Measurements from ENCODE around the gene HDAC1.

The HDAC1 gene

DNA sequence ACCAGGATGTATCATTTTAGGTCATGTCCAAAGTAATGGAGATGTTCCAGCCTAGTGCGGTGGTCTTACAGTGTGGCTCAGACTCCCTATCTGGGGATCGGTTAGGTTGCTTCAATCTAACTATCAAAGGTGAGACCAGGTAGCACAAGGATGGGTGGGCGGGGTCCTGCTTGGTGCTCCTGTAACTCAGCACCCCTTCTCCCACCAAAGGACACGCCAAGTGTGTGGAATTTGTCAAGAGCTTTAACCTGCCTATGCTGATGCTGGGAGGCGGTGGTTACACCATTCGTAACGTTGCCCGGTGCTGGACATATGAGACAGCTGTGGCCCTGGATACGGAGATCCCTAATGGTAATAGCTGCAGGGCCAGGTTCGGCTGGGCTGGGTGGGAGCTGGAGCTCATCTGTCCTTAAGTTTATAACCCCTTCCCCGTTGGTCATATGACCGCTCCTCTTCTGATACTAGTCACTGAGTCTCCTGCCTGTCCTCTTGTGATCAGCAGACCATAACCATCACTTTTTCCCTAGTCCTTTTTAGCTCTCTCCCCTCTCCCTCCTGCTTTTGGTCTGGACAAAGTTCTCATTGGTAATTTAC, 38.8 kb downstream of the HDAC1 start:
- H4K20me1 ChIP-seq (ENCODE audit: insufficient read depth): no peaks in the 10 kb centered on the region
- H3K36me3 ChIP-seq (ENCODE audit: insufficient read depth): no peaks in the 10 kb centered on the region; the same call in 1 of the 2 replicates
- H3K4me3 ChIP-seq (IDR thresholded peaks at IDR 0.05; ENCODE audit: insufficient read depth, low read depth, low read length): no peak overlapping the region

DNA sequence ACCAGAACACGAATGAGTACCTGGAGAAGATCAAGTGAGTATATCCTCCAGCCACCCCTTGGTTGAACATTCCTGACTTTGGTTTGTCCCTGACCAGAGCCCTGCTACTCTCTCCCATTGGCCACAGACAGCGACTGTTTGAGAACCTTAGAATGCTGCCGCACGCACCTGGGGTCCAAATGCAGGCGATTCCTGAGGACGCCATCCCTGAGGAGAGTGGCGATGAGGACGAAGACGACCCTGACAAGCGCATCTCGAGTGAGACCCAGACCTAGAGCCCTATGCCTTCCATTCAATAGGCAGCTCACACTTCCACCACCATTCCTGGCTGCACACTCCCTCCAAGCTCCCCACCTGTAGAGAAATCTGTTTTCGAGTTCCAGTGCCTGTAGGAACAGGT, 39.7 kb downstream of the HDAC1 start:
- H3K36me3 ChIP-seq (ENCODE audit: insufficient read depth): no peaks in the 10 kb centered on the region; the same call in 1 of the 2 replicates
- H3K4me2 ChIP-seq: no peak overlapping the region
- TF ChIP-seq CTCF (conservative IDR thresholded peaks at IDR 0.05; ENCODE audit: low read depth, low read length): no peak
- no peak overlapping the region for H3K4me3 ChIP-seq (IDR thresholded peaks at IDR 0.05; ENCODE audit: insufficient read depth, low read depth, low read length)
- no peak overlapping the region for H3K9ac ChIP-seq
- H3K27ac ChIP-seq: no peak overlapping the region
- no peaks in the 10 kb centered on the region for H3K79me2 ChIP-seq (ENCODE audit: insufficient read depth, low read depth)
- no peaks in the 10 kb centered on the region for H4K20me1 ChIP-seq (ENCODE audit: insufficient read depth)
- no peaks in the 10 kb centered on the region for H3K27me3 ChIP-seq (ENCODE audit: insufficient read depth, low read depth)
- H2AFZ ChIP-seq (ENCODE audit: low read depth): no peak overlapping the region
- peaks cover 31% of the 10 kb centered on the region for H3K4me1 ChIP-seq (ENCODE audit: low read depth, poor library complexity, severe bottlenecking)

More for the DNA sequence above, 38.8 kb downstream of the HDAC1 start:
- TF ChIP-seq CTCF (conservative IDR thresholded peaks at IDR 0.05; ENCODE audit: low read depth, low read length): no peak
- Histone ChIP-seq H3K27me3 (ENCODE audit: insufficient read depth, low read depth) (no peaks in the 10 kb centered on the region), H3K79me2 (ENCODE audit: insufficient read depth, low read depth) (no peaks in the 10 kb centered on the region), H3K9ac (no peak overlapping the region), H2AFZ (ENCODE audit: low read depth) (no peak overlapping the region), H3K4me2 (no peak overlapping the region), H3K27ac (no peak overlapping the region), H3K4me1 (ENCODE audit: low read depth, poor library complexity, severe bottlenecking) (peaks cover 27% of the 10 kb centered on the region)

DNA sequence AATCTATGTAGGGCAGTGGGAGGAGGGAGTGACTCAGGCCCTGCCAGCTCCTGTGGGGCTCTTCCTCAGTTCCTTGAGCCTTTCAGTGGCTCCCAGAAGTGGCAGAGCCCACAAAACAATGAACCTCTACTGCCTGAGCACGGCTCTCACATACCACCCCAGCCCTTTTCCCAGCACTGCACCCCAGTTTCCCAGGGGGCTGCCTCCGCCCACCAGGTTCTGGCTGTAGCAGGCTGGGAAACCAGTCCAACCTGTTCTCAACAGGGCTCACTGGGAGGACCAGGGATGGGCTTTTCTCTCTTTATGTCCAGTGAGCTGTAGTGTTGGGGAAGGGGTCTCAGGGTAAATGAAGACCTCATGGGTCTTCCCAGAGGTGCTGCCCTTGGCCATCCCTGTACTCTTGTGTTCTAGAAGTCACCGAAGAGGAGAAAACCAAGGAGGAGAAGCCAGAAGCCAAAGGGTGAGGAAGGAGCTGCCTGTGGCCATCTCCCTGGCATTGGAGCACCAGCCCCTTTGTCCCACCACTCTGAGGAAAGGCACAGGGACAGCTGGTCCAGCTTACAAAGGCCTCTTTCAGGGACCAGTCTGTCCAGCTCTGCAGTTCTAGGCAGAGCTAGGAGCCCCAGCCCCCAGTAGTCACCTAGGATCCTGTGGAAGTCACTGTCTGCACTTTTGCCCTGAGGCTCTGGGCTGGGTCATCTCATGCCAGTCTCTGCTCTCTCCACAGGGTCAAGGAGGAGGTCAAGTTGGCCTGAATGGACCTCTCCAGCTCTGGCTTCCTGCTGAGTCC, 40.6 kb downstream of the HDAC1 start:
- Histone ChIP-seq H3K4me2 (no peak overlapping the region), H3K27me3 (ENCODE audit: insufficient read depth, low read depth) (no peaks in the 10 kb centered on the region), H3K4me3 (IDR thresholded peaks at IDR 0.05; ENCODE audit: insufficient read depth, low read depth, low read length) (no peak overlapping the region), H3K9ac (no peak overlapping the region), H3K79me2 (ENCODE audit: insufficient read depth, low read depth) (no peaks in the 10 kb centered on the region), H3K4me1 (ENCODE audit: low read depth, poor library complexity, severe bottlenecking) (peaks cover 40% of the 10 kb centered on the region), H2AFZ (ENCODE audit: low read depth) (no peak overlapping the region), H3K36me3 (ENCODE audit: insufficient read depth) (no peaks in the 10 kb centered on the region; the same call in 1 of the 2 replicates), H4K20me1 (ENCODE audit: insufficient read depth) (no peaks in the 10 kb centered on the region), H3K27ac (no peak overlapping the region)
- no peak for TF ChIP-seq CTCF (conservative IDR thresholded peaks at IDR 0.05; ENCODE audit: low read depth, low read length)

GRCh38 chr1:32333251-32333963, 41.5 kb downstream of the HDAC1 start:
- peak overlapping the region; percentile 27; the same call in 1 of the 2 replicates for H3K4me2 ChIP-seq
- TF ChIP-seq CTCF (conservative IDR thresholded peaks at IDR 0.05; ENCODE audit: low read depth, low read length): no peak
- no peaks in the 10 kb centered on the region for H4K20me1 ChIP-seq (ENCODE audit: insufficient read depth)
- H3K4me3 ChIP-seq (IDR thresholded peaks at IDR 0.05; ENCODE audit: insufficient read depth, low read depth, low read length): no peak overlapping the region
- no peak overlapping the region for H2AFZ ChIP-seq (ENCODE audit: low read depth)
- no peak overlapping the region; the same call in 1 of the 2 replicates for H3K27ac ChIP-seq
- H3K79me2 ChIP-seq (ENCODE audit: insufficient read depth, low read depth): no peaks in the 10 kb centered on the region
- H3K9ac ChIP-seq: no peak overlapping the region
- H3K27me3 ChIP-seq (ENCODE audit: insufficient read depth, low read depth): no peaks in the 10 kb centered on the region
- peaks cover 49% of the 10 kb centered on the region for H3K4me1 ChIP-seq (ENCODE audit: low read depth, poor library complexity, severe bottlenecking)
- H3K36me3 ChIP-seq (ENCODE audit: insufficient read depth): no peaks in the 10 kb centered on the region; the same call in 1 of the 2 replicates

All from KMS-11 (cell line).